IMR-90 (cell line): ENCODE measurements around the gene RNF125. TPM values are rescaled to one million over a fixed set of nuclear protein-coding genes. Genes with fewer than 3 reads are reported as not detected.
A peak's percentile ranks its signal among the peaks of the same experiment; 100 is the strongest.

Experiments used
- ATAC-seq: fragments of 200-7000 bp; cut with Tn5 transposase; 2 replicates; pipeline ENCODE4 v1.9.1; 2020; ENCODE audit warnings: low read depth, mild to moderate bottlenecking, moderate library complexity
- BruUV-seq: library from RNA; stranded (reverse); fragments of 400-500 nt; replicated peaks from 2 replicates; lab custom pipeline; 2021; lab: Mats Ljungman, UMichigan
- CTCF ChIA-PET: fragments of 300-600 bp; formaldehyde crosslinking; extraction: SDS; loops from one replicate; lab custom pipeline; 2021; ENCODE audit warnings: antibody characterized with exemption; lab: Yijun Ruan, JAX
- POLR2A ChIA-PET: fragments of 300-600 bp; sonication (Branson Sonifier 250); formaldehyde crosslinking; loops from one replicate; lab custom pipeline; 2022; ENCODE audit warnings: antibody characterized with exemption; ENCODE audit not compliant: unreplicated experiment; lab: Charles Lee
- DNase-seq: peaks from one replicate; pipeline ENCODE4 v3.0.0; 2013
- H2AFZ ChIP-seq: replicated peaks from 2 replicates; pipeline ENCODE3; 2013; ENCODE audit warnings: low read length, mild to moderate bottlenecking; ENCODE audit not compliant: poor library complexity
- H2AK5ac ChIP-seq: 2 replicates; pipeline ENCODE4 v1.6.1; 2013; ENCODE audit warnings: low read depth, low read length, inconsistent platforms
- H2AK9ac ChIP-seq: replicated peaks from 2 replicates; pipeline ENCODE3; 2013; ENCODE audit warnings: mild to moderate bottlenecking, low read depth, low read length, moderate library complexity; ENCODE audit not compliant: poor library complexity
- H2BK120ac ChIP-seq: 2 replicates; pipeline ENCODE4 v1.6.1; 2013; ENCODE audit warnings: low read depth, low read length, inconsistent platforms
- H2BK15ac ChIP-seq: 3 replicates; pipeline ENCODE4 v1.6.1; 2013; ENCODE audit warnings: low read depth, low read length, inconsistent platforms
- H2BK20ac ChIP-seq: 2 replicates; pipeline ENCODE4 v1.6.1; 2013; ENCODE audit warnings: low read depth, mild to moderate bottlenecking, inconsistent platforms, low read length, moderate library complexity
- H2BK5ac ChIP-seq: 2 replicates; pipeline ENCODE4 v1.6.1; 2013; ENCODE audit warnings: mild to moderate bottlenecking, low read depth, low read length, inconsistent platforms; ENCODE audit not compliant: poor library complexity, severe bottlenecking
- H3K14ac ChIP-seq: replicated peaks from 2 replicates; pipeline ENCODE4 v1.6.1; 2013; ENCODE audit warnings: low read depth, low read length, inconsistent platforms
- H3K18ac ChIP-seq: 2 replicates; pipeline ENCODE4 v1.6.1; 2013; ENCODE audit warnings: low read depth, low read length, control low read depth
- H3K23ac ChIP-seq: 2 replicates; pipeline ENCODE4 v1.6.1; 2013; ENCODE audit warnings: low read depth, low read length, inconsistent platforms
- H3K27ac ChIP-seq: 2 replicates; pipeline ENCODE4 v1.5.1; 2013; ENCODE audit warnings: mild to moderate bottlenecking, control low read depth, low read length; ENCODE audit not compliant: insufficient read depth
- H3K27me3 ChIP-seq: 2 replicates; pipeline ENCODE4 v1.6.1; 2013; ENCODE audit warnings: low read length; ENCODE audit not compliant: control insufficient read depth, insufficient read depth
- H3K36me3 ChIP-seq: 2 replicates; pipeline ENCODE4 v1.6.1; 2013; ENCODE audit warnings: low read length, mixed read lengths; ENCODE audit not compliant: control insufficient read depth, insufficient read depth
- H3K4ac ChIP-seq: 2 replicates; pipeline ENCODE4 v1.6.1; 2013; ENCODE audit warnings: low read depth, low read length, inconsistent platforms
- H3K4me1 ChIP-seq: 2 replicates; pipeline ENCODE4 v1.6.1; 2013; ENCODE audit warnings: low read length, mixed read lengths; ENCODE audit not compliant: control insufficient read depth, insufficient read depth
- H3K4me2 ChIP-seq: 2 replicates; pipeline ENCODE4 v1.6.1; 2013; ENCODE audit warnings: low read depth, mild to moderate bottlenecking, control low read depth, low read length, moderate library complexity
- H3K4me3 ChIP-seq: 2 replicates; pipeline ENCODE4 v1.5.1; 2013; ENCODE audit warnings: low read depth, mild to moderate bottlenecking, control low read depth, low read length, moderate library complexity; ENCODE audit not compliant: insufficient read depth
- H3K56ac ChIP-seq: 2 replicates; pipeline ENCODE4 v1.6.1; 2013; ENCODE audit warnings: low read length, inconsistent platforms; ENCODE audit not compliant: insufficient read depth; ENCODE audit errors: extremely low read depth
- H3K79me1 ChIP-seq, 2 experiments: 2 replicates each; pipeline ENCODE4 v1.6.1; 2013; ENCODE audit warnings: low read length in 2 of 2, inconsistent platforms in 1 of 2, low read depth in 1 of 2
- H3K9ac ChIP-seq: 2 replicates; pipeline ENCODE4 v1.6.1; 2013; ENCODE audit warnings: low read depth, low read length, control low read depth
- H3K9me1 ChIP-seq: 2 replicates; pipeline ENCODE4 v1.6.1; 2013; ENCODE audit warnings: low read length, inconsistent platforms; ENCODE audit not compliant: insufficient read depth
- H3K9me3 ChIP-seq: 2 replicates; pipeline ENCODE4 v1.6.1; 2013; ENCODE audit warnings: low read length; ENCODE audit not compliant: control insufficient read depth, insufficient read depth
- H4K20me1 ChIP-seq: 2 replicates; pipeline ENCODE4 v1.6.1; 2013; ENCODE audit warnings: low read length, inconsistent platforms; ENCODE audit not compliant: insufficient read depth
- H4K5ac ChIP-seq: 2 replicates; pipeline ENCODE4 v1.6.1; 2013; ENCODE audit warnings: mild to moderate bottlenecking, low read depth, low read length, control low read depth
- H4K8ac ChIP-seq, 2 experiments: 2 replicates each; pipeline ENCODE4 v1.6.1; 2013; ENCODE audit warnings: low read depth in 2 of 2, low read length in 2 of 2, control low read depth in 1 of 2, inconsistent platforms in 1 of 2
- H4K91ac ChIP-seq: 2 replicates; pipeline ENCODE4 v1.6.1; 2013; ENCODE audit warnings: low read depth, low read length, inconsistent platforms; ENCODE audit not compliant: insufficient read depth
- BHLHE40 ChIP-seq: fragments of 150-350 bp; IDR thresholded peaks from 2 replicates; pipeline ENCODE4 v1.6.1; 2016; ENCODE audit warnings: mild to moderate bottlenecking, low read depth, low read length
- CEBPB ChIP-seq: IDR thresholded peaks from 2 replicates; pipeline ENCODE4 v1.6.1; 2012; ENCODE audit warnings: low read depth, low read length, improper control_type of control experiment
- CTCF ChIP-seq: conservative IDR thresholded peaks from 2 replicates; pipeline ENCODE4 v1.5.1; 2012; ENCODE audit warnings: mild to moderate bottlenecking, low read depth, low read length, improper control_type of control experiment
- FOS ChIP-seq: fragments of 150-350 bp; IDR thresholded peaks from 2 replicates; pipeline ENCODE4 v1.6.1; 2016; ENCODE audit warnings: low read depth, low read length
- POLR2A ChIP-seq: IDR thresholded peaks from 2 replicates; pipeline ENCODE4 v1.6.1; 2012; ENCODE audit warnings: mild to moderate bottlenecking, low read depth, low read length
- RAD21 ChIP-seq: IDR thresholded peaks from 2 replicates; pipeline ENCODE4 v1.6.1; 2012; ENCODE audit warnings: low read length, improper control_type of control experiment
- RCOR1 ChIP-seq: IDR thresholded peaks from 2 replicates; pipeline ENCODE4 v1.6.1; 2012; ENCODE audit warnings: mild to moderate bottlenecking, low read length, improper control_type of control experiment; ENCODE audit not compliant: insufficient replicate concordance
- WGBS, 2 experiments: methylation state at CpG; one replicate each; pipeline versions ENCODE4 v1.1.5 to v1.1.7; 2013; ENCODE audit warnings: missing lambda C conversion rate in 2 of 2; ENCODE audit not compliant: insufficient read length in 1 of 2; ENCODE audit errors: extremely low coverage in 2 of 2; 5-methylcytosine and 5-hydroxymethylcytosine counted together
- dilution Hi-C: fragments of 300-500 bp; cut with HindIII; formaldehyde crosslinking; loops from one replicate; pipeline ENCODE4 v1.14.3; 2018; ENCODE audit warnings: low sequenced_read_pairs; ENCODE audit not compliant: unreplicated experiment
- in situ Hi-C: fragments of 300-500 bp; cut with MboI; formaldehyde crosslinking; loops from 3 replicates; pipeline ENCODE4 v1.14.3; 2019; ENCODE audit warnings: low sequenced_read_pairs, inconsistent platforms, mixed read lengths
- intact Hi-C: fragments of 100-400 bp; cut with micrococcal nuclease; formaldehyde crosslinking; loops from 2 replicates; pipeline ENCODE4 v1.10.0; 2022
- polyA plus RNA-seq, 3 experiments: library from polyadenylated mRNA; depleted of rRNA; stranded (reverse); fragments of >200 nt; gene quantifications; 2 replicates each; pipeline ENCODE4 v1.2.3, GENCODE V29; 2012; ENCODE audit warnings: low replicate concordance in 1 of 3
- total RNA-seq: library from RNA; depleted of rRNA; stranded (reverse); fragments of >200 nt; gene quantifications from 2 replicates; pipeline ENCODE4 v1.2.3, GENCODE V29; 2012
- TF ChIP-seq, protein P1 (sequence below): fragments of 150-350 bp; IDR thresholded peaks from 2 replicates; pipeline ENCODE4 v1.6.1; 2017; ENCODE audit warnings: mild to moderate bottlenecking, antibody characterized with exemption, low read length, low read depth

RNF125 gene
- total and polyA plus RNA-seq, 2 of the 4 experiments (the other 2 are of a cell fraction): under 0.01 to 0.10 TPM

DNA sequence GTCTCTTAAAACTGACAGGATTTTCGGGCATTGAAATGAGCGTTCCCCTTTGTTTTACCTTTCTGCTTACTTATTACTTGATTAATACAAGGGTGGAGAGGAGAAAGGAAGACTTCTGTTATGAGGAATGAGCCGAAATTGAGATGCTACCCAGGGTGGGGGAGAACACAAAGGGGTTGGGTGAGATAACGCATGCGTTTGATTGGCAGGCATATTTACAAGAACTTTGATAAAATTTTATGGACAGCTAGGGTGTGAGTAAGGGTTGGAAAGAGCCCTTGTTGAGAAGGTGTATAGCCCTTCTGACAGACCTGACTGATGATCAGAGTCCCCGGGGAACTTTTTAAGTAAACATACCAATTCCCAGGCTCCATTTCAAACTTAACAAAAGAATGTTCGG lies 74.9 kb downstream of the RNF125 start:
- H3K4me3 ChIP-seq: peak overlapping the region; percentile 100
- ATAC-seq (no peak), DNase-seq (peak; percentile 4)
- peak overlapping the region; percentile 95 for H3K9ac ChIP-seq
- peak overlapping the region; percentile 86 for H3K23ac ChIP-seq
- no peaks in the 10 kb centered on the region for H3K4me1 ChIP-seq
- H2AK5ac ChIP-seq: no peak overlapping the region
- dilution Hi-C loops: no loop called here
- H4K91ac ChIP-seq: no peak overlapping the region
- TF ChIP-seq RCOR1 (no peak), CTCF (no peak), RAD21 (no peak), BHLHE40 (no peak), FOS (no peak), POLR2A (no peak), CEBPB (no peak)
- TF ChIP-seq, protein P1, sequence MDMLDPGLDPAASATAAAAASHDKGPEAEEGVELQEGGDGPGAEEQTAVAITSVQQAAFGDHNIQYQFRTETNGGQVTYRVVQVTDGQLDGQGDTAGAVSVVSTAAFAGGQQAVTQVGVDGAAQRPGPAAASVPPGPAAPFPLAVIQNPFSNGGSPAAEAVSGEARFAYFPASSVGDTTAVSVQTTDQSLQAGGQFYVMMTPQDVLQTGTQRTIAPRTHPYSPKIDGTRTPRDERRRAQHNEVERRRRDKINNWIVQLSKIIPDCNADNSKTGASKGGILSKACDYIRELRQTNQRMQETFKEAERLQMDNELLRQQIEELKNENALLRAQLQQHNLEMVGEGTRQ: no peak
- H4K20me1 ChIP-seq: peaks cover 10% of the 10 kb centered on the region
- intact Hi-C loops: loop anchor here (2.0 to 10.0 kb wide), 3 partner anchors 65 to 291 kb away; partner anchors contain the start of gene TRAPPC8
- H3K27me3 ChIP-seq: no peaks in the 10 kb centered on the region
- no TSS peak for BruUV-seq
- H2BK120ac ChIP-seq: no peak overlapping the region
- peak overlapping the region; percentile 45 for H3K4ac ChIP-seq
- H3K14ac ChIP-seq: peak overlapping the region; percentile 77; the same call in 1 of the 2 replicates
- H3K4me2 ChIP-seq: peak overlapping the region; percentile 77
- peak overlapping the region; percentile 16; the same call in 1 of the 2 replicates for H3K27ac ChIP-seq
- H4K8ac ChIP-seq: no peak overlapping the region; a peak in 1 of 4 replicates
- ChIA-PET POLR2A (no interaction called here), CTCF (no interaction called here)
- in situ Hi-C loops: no loop called here
- H2AFZ ChIP-seq: peak overlapping the region; percentile 98
- H3K36me3 ChIP-seq: peaks cover 2% of the 10 kb centered on the region; the same call in 1 of the 2 replicates
- H3K18ac ChIP-seq: no peak overlapping the region
- H3K79me1 ChIP-seq: peaks cover 0 to 23% of the 10 kb centered on the region in 2 experiments; a peak in 3 of 4 replicates
- H2BK15ac ChIP-seq: no peak overlapping the region
- no peak overlapping the region for H4K5ac ChIP-seq
- H2BK5ac ChIP-seq: peak overlapping the region; percentile 4
- H3K56ac ChIP-seq: peak overlapping the region; percentile 77
- H3K9me1 ChIP-seq: peaks cover 2% of the 10 kb centered on the region; the same call in 1 of the 2 replicates
- H2BK20ac ChIP-seq: no peak overlapping the region
- WGBS, 2 experiments: no CpG with 5 or more reads among the region's 7 CpGs
- H3K9me3 ChIP-seq: no peaks in the 10 kb centered on the region
- H2AK9ac ChIP-seq: peak overlapping the region; percentile 52
